ENCODE measurements around the gene CSF3. TPM values are rescaled to one million over a fixed set of nuclear protein-coding genes. Genes with fewer than 3 reads are reported as not detected.

Gene CSF3
- total RNA-seq, 1 donor from 2014 or later = not detected

DNA sequence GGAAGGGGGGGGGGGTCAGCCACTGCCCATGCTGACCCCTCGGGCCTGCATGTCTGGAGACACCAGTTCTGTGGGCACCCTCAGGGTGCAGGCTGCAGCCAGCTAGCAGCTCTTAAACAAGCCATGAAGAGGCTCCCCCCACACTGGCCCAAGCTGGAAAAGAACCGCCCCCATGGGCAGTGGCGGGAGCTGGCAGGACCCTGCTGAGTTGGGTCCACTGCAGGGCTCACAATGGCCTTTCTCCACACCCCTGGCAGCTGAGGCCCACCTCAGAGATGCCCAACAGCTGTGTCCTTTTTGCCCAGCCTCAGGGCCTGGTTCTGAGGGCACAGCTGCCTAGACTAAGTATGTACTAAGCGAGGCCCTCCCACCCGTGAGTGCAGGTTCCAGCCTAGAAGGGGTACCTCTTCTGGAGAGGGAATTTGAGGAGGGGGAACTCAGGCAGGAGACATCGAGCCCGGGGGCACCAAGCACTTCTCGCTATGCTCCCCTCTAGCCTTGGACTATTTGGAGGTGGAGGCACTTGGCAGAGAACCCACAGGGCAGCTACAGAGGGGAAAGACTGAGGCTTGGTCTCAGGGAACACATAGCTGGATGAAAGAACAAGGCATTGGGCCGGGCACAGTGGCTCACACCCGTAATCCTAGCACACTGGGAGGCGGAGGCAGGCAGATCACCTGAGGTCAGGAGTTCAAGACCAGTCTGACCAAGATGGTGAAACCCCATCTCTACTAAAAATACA lies 50.7 kb downstream of the CSF3 start:
- H3K27ac Mint-ChIP-seq (ENCODE audit: unreplicated experiment) = peak overlapping the region; percentile 38
- H3K27me3 Mint-ChIP-seq (ENCODE audit: unreplicated experiment) = no peaks in the 10 kb centered on the region
- DNase-seq (ENCODE audit: extremely low spot score, unreplicated experiment) = no peak
- TF ChIP-seq, protein P1, sequence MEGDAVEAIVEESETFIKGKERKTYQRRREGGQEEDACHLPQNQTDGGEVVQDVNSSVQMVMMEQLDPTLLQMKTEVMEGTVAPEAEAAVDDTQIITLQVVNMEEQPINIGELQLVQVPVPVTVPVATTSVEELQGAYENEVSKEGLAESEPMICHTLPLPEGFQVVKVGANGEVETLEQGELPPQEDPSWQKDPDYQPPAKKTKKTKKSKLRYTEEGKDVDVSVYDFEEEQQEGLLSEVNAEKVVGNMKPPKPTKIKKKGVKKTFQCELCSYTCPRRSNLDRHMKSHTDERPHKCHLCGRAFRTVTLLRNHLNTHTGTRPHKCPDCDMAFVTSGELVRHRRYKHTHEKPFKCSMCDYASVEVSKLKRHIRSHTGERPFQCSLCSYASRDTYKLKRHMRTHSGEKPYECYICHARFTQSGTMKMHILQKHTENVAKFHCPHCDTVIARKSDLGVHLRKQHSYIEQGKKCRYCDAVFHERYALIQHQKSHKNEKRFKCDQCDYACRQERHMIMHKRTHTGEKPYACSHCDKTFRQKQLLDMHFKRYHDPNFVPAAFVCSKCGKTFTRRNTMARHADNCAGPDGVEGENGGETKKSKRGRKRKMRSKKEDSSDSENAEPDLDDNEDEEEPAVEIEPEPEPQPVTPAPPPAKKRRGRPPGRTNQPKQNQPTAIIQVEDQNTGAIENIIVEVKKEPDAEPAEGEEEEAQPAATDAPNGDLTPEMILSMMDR (IDR thresholded peaks at IDR 0.05) = no peak
- H3K4me1 Mint-ChIP-seq (ENCODE audit: unreplicated experiment) = peaks cover 77% of the 10 kb centered on the region
- H3K36me3 Mint-ChIP-seq (ENCODE audit: unreplicated experiment) = no peaks in the 10 kb centered on the region
- H3K4me3 Mint-ChIP-seq (ENCODE audit: unreplicated experiment) = peak overlapping the region; percentile 87
- no peaks in the 10 kb centered on the region for H3K9me3 Mint-ChIP-seq (ENCODE audit: unreplicated experiment)

Small RNA genes within 50 kb of the gene (microRNA-seq; reads per million reads assigned to microRNA genes)
- gene MIR6884 (ENCODE audit: unreplicated experiment) = not detected

Other genes with a start within 250 kb of the CSF3 start
- not detected in 2 replicates for gene IKZF3, start 151.1 kb upstream of the CSF3 start, total RNA-seq
- not detected in 2 replicates for gene ZPBP2, start 147.2 kb upstream of the CSF3 start, total RNA-seq
- 9.6 and 10.2 TPM in 2 replicates for gene GSDMB, start 96.8 kb upstream of the CSF3 start, total RNA-seq
- gene ORMDL3, start 87.8 kb upstream of the CSF3 start, total RNA-seq = 59.4 and 60.5 TPM in 2 replicates
- gene LRRC3C, start 87.7 kb upstream of the CSF3 start, total RNA-seq = not detected in 2 replicates
- gene GSDMA, start 52.4 kb upstream of the CSF3 start, total RNA-seq = not detected in 2 replicates
- 96.9 and 104 TPM in 2 replicates for gene PSMD3, start 34.6 kb upstream of the CSF3 start, total RNA-seq
- gene MED24, start 39.0 kb downstream of the CSF3 start, total RNA-seq = 74.5 and 96.2 TPM in 2 replicates
- gene THRA, start 47.5 kb downstream of the CSF3 start, total RNA-seq = 44.6 and 46.3 TPM in 2 replicates
- gene NR1D1, start 85.1 kb downstream of the CSF3 start, total RNA-seq = 6.1 and 6.9 TPM in 2 replicates
- 85.9 and 86.8 TPM in 2 replicates for gene MSL1, start 106.5 kb downstream of the CSF3 start, total RNA-seq
- 87.5 and 90.9 TPM in 2 replicates for gene CASC3, start 125.1 kb downstream of the CSF3 start, total RNA-seq
- 5.7 and 6.8 TPM in 2 replicates for gene RAPGEFL1, start 162.0 kb downstream of the CSF3 start, total RNA-seq
- 28.3 and 28.6 TPM in 2 replicates for gene WIPF2, start 203.9 kb downstream of the CSF3 start, total RNA-seq